Natural killer cell treated with Interleukin-12 subunit alpha and Interleukin-12 subunit beta and Interleukin-15 and Interleukin-18, amount 100 ng/mL, for 72 hours (primary cell): ENCODE measurements around the gene MEF2D. TPM values are rescaled to one million over a fixed set of nuclear protein-coding genes. Genes with fewer than 3 reads are reported as not detected.

Experiments
- ATAC-seq, 2 donors: fragments of 150-1000 bp; cut with Tn5 transposase in 1 of 2; sonication (Bioruptor Pico), chemical (Tn5 transposase) in 1 of 2; 2 replicates each; pipeline ENCODE4 v1.10.0; 2021
- DNase-seq: peaks from one replicate; pipeline ENCODE4 v3.0.0; 2022; ENCODE audit warnings: low spot score
- H3K27ac Mint-ChIP-seq, 2 donors: 1 replicate in 1 of 2; 2 replicates in 1 of 2; pipeline ENCODE4 v1.8.0; 2022; ENCODE audit warnings: mixed read lengths in 2 of 2, mild to moderate bottlenecking in 1 of 2, moderate library complexity in 1 of 2
- H3K27me3 Mint-ChIP-seq, 2 donors: 1 replicate in 1 of 2; 2 replicates in 1 of 2; pipeline ENCODE4 v1.8.0; 2022; ENCODE audit warnings: mixed read lengths in 2 of 2
- H3K36me3 Mint-ChIP-seq: one replicate; pipeline ENCODE4 v1.8.0; 2022; ENCODE audit warnings: mixed read lengths
- H3K4me1 Mint-ChIP-seq, 2 donors: 1 replicate in 1 of 2; 2 replicates in 1 of 2; pipeline ENCODE4 v1.8.0; 2022; ENCODE audit warnings: low read depth in 2 of 2, mixed read lengths in 2 of 2, mild to moderate bottlenecking in 1 of 2
- H3K4me3 Mint-ChIP-seq: one replicate; pipeline ENCODE4 v1.8.0; 2022; ENCODE audit warnings: mixed read lengths
- H3K9me3 Mint-ChIP-seq: 2 replicates; pipeline ENCODE4 v1.8.0; 2022; ENCODE audit warnings: mixed read lengths
- total RNA-seq, 2 donors: library from RNA; stranded (reverse); gene quantifications; one replicate each; pipeline ENCODE4 v1.2.3, GENCODE V29; 2022

MEF2D gene
- total RNA-seq, 2 donors from 2014 or later: 48.1 to 62.2 TPM

DNA sequence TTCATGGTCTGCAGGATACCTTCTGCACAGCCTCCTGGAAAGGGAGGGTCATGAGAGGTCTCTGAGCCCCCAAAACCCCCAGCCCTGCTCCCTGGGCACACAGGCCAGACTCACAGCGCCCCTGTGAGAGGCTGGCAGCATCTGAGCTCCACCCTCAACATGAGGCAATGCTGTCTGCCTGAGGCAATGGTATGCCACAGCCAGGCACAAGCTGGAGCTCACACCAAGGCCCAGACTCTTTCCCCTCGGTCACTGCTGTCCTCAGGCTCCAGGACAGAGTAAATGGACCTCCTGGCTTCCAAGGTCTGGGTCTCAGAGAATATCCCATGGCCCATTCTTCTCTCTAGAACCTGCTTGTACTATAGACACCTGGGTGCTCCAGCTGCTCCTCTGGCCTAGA, 17.2 kb downstream of the MEF2D start:
- H3K27me3 Mint-ChIP-seq: no peaks in the 10 kb centered on the region
- peak overlapping the region; percentile 58 to 75 for H3K27ac Mint-ChIP-seq
- H3K9me3 Mint-ChIP-seq: no peaks in the 10 kb centered on the region
- ATAC-seq (no peak), DNase-seq (no peak)
- H3K36me3 Mint-ChIP-seq: peaks cover 23% of the 10 kb centered on the region
- H3K4me3 Mint-ChIP-seq: no peak overlapping the region
- H3K4me1 Mint-ChIP-seq: peaks cover 49 to 61% of the 10 kb centered on the region in 2 donors

DNA sequence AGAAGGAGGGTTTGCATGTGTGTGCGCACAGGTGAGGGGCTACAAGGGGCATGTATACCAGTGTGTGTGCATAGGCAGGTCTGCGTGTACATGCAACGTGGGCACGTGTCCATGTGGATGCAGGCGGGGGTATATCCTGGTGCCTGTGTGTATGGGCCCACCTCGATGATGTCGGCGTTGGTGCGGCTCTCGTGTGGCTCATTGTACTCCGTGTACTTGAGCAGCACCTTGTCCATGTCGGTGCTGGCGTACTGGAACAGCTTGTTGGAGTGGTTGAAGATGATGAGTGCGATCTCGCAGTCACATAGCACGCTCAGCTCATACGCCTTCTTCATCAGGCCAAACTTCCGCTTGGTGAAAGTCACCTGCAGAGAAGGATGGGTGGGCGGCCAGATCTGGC, 18.3 kb downstream of the MEF2D start:
- peaks cover 38 to 54% of the 10 kb centered on the region in 2 donors for H3K4me1 Mint-ChIP-seq
- DNase-seq (no peak), ATAC-seq (no peak)
- H3K4me3 Mint-ChIP-seq: no peak overlapping the region
- peak overlapping the region; percentile 56 to 76 for H3K27ac Mint-ChIP-seq
- H3K36me3 Mint-ChIP-seq: peaks cover 27% of the 10 kb centered on the region
- H3K27me3 Mint-ChIP-seq: no peaks in the 10 kb centered on the region
- H3K9me3 Mint-ChIP-seq: no peaks in the 10 kb centered on the region

DNA sequence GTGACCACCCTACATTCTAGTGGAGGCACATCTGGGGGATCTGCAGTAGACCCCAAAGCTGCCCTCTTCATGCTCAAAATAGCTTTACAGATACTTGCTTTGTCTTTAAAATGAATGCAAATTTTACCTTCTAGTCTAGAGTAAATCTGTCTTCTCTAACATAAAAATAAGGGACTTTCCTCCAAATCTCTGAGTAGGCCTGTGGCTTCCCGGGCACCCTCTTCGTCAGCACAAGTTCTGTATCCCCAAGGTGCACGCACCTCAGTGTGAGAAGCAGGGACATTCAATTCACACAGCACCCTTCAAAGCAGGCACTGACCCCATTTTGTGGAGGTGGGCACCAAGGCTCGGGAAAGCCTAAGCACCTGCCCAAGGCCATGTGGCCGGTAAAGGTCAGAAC, 19.0 kb downstream of the MEF2D start:
- ATAC-seq (no peak), DNase-seq (no peak)
- Mint-ChIP-seq H3K27me3 (no peaks in the 10 kb centered on the region), H3K9me3 (no peaks in the 10 kb centered on the region), H3K27ac (peak overlapping the region; percentile 43 to 76), H3K4me3 (peak overlapping the region; percentile 18), H3K36me3 (peaks cover 28% of the 10 kb centered on the region), H3K4me1 (peaks cover 33 to 52% of the 10 kb centered on the region in 2 donors)

DNA sequence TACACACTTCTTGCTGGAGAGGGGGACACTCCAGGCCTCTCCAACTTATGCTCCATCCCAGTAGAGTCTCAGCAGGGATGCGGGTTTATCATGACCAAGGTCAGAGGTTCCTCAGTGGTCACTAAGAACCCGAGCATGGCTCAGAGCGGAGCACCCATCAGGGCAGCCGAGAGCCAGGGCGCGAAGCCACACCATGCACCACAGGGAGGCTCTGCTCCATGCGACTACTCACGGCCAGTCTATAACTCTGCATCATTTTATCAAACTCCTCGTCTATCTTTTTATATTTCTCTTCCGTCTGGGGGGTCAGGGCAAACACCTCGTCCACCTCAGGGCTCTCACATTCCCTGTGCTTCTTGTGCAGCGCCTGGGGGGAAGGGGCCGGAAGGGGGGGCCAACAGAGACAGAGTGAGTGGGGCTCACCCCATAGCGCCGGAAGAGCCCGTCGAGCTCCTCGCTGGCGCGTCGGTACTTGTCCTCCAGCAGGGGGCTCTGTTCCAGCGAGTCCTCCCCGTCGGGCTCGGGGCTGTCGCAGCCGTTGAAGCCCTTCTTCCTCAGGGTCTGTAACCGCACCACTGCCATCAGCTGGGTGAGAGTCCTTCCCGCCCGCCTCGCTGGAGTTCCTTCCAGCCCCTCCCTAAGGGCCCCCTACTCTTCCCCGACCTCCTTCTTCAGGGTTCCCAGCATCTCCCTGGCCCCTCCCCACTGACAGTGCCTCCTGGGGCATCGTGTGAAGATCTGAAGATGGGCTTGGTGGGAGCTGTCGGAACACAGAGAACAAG, 20.0 kb downstream of the MEF2D start:
- Mint-ChIP-seq H3K4me1 (peaks cover 34 to 47% of the 10 kb centered on the region in 2 donors), H3K27me3 (no peaks in the 10 kb centered on the region), H3K27ac (peak overlapping the region; percentile 43 to 76), H3K36me3 (peaks cover 28% of the 10 kb centered on the region), H3K9me3 (no peaks in the 10 kb centered on the region), H3K4me3 (peak overlapping the region; percentile 40)
- ATAC-seq (peak; percentile 83 to 85), DNase-seq (peak; percentile 83)

DNA sequence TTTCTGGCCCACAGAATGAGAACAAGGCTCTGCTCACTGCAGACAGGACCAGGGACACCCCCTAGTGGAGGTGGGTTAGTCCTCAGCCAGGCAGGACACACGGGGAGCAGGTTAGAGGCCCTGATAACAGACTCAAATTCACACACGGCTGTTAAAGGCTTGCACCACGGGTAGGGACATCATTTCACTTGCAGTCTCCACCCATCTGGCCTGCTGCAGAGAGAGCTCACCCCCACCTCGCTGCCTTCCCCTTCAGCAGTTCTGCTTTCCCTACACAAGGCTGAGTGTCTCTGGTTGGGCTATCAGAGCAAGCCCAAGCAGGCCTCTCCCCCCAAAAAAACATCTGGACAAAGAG, 20.6 kb downstream of the MEF2D start:
- Mint-ChIP-seq H3K27ac (peak overlapping the region; percentile 43 to 76), H3K4me3 (no peak overlapping the region), H3K4me1 (peaks cover 34 to 49% of the 10 kb centered on the region in 2 donors), H3K27me3 (no peaks in the 10 kb centered on the region), H3K36me3 (peaks cover 28% of the 10 kb centered on the region), H3K9me3 (no peaks in the 10 kb centered on the region)
- no peak for ATAC-seq
- no peak for DNase-seq

DNA sequence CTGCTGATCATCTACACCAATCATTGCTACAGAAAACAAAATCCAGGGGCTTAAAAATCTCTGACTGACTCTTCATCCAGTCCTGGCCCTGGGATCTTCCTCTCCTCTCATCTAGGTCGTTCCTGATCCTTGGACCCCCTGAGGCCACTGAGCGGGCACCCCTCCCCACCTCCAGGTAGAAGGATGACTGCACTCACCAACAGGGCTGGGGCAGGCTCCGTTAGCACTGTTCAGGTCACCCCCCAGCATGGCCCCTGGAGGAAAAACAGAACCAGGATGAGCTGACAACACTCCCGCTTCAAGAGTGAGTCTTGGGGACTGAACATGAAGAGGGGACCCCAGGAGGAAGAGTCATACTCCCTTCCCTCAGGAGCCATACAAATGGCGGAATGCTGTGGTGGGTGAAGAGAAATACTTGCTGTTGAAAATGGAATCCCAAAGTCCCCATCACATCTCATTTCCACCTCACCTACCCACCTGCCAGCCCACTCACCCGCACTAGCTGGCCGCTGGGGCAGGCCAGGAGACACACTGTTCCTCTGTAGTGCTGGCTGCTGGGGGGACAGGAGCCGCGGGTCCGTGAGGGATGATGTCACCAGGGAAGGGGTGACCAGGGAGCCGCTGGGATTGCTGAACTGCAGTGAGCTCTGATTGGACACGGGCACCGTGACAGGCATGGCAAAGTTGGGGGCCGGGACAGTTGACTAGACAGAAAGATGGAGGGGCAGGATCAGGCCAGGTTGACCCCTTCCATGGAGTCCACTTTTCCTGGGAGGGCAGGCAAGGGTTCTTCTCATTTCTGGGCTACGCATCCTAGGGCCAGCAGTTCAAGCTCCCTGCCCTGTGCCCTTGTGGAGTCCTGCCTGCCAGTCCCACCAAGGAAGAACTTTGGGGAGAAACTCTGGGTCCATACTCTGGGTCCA, 21.2 kb downstream of the MEF2D start:
- Mint-ChIP-seq H3K27ac (peak overlapping the region in 1 of 2 donors; percentile 43), H3K36me3 (peaks cover 28% of the 10 kb centered on the region), H3K4me3 (no peak overlapping the region), H3K4me1 (peaks cover 30 to 48% of the 10 kb centered on the region in 2 donors), H3K9me3 (no peaks in the 10 kb centered on the region), H3K27me3 (no peaks in the 10 kb centered on the region)
- no peak for DNase-seq
- no peak for ATAC-seq

DNA sequence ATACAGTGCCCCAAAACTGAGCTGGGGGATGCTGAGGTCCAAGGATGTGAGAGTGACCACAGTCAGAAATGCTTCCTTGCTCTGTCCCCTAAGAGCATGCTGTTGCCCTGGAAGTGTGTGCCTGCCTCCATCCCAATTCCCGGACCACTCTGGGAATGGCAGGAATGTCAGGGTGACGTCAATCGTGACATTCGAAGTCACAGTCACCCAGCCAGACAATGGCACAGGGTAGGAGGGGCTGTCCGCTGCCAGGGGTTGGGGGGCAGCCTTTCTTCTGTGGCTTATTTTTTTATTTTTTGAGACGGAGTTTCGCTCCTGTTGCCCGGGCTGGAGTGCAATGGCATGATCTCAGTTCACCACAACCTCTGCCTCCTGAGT, 22.3 kb downstream of the MEF2D start:
- H3K4me3 Mint-ChIP-seq: no peak overlapping the region
- peak overlapping the region; percentile 8 to 72 for H3K27ac Mint-ChIP-seq
- no peak for DNase-seq
- ATAC-seq: no peak
- no peaks in the 10 kb centered on the region for H3K27me3 Mint-ChIP-seq
- peaks cover 27 to 44% of the 10 kb centered on the region in 2 donors for H3K4me1 Mint-ChIP-seq
- H3K36me3 Mint-ChIP-seq: peaks cover 28% of the 10 kb centered on the region
- no peaks in the 10 kb centered on the region for H3K9me3 Mint-ChIP-seq

DNA sequence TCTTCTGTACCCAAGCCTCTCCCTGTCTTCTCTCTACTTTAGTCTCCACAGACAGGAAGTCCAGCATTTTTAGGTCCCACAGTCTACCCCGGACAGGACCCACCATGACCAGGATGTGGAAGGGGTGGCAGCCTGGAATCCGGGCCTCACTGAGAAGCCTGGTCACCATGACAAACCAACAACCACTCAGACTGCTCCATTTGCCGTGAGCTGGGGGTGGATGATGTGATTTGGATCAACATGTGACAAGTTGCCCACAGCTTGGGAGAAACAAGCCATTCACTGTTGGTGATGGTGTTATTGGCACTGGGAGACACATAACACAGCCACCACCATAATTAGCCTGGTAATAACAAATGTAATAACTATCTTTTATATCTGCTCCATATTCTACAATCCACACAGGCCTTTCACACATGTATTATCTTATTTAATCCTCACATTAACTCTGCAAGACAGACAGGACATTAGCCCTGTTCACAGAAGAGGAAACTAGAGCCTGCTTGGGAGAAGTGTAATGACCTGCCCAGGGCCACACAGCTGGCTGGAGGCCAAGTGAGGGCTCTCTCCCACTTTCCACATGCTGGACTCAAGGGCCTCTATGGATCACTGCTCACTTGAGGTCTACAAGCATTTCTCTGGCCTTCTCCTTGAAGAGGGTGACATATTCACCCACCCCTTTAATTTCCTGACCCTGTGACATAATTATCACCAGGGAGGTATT, 22.9 kb downstream of the MEF2D start:
- DNase-seq (no peak), ATAC-seq (no peak)
- no peaks in the 10 kb centered on the region for H3K27me3 Mint-ChIP-seq
- H3K27ac Mint-ChIP-seq: peak overlapping the region; percentile 8 to 72
- peaks cover 27 to 42% of the 10 kb centered on the region in 2 donors for H3K4me1 Mint-ChIP-seq
- no peaks in the 10 kb centered on the region for H3K9me3 Mint-ChIP-seq
- no peak overlapping the region for H3K4me3 Mint-ChIP-seq
- H3K36me3 Mint-ChIP-seq: peaks cover 28% of the 10 kb centered on the region

DNA sequence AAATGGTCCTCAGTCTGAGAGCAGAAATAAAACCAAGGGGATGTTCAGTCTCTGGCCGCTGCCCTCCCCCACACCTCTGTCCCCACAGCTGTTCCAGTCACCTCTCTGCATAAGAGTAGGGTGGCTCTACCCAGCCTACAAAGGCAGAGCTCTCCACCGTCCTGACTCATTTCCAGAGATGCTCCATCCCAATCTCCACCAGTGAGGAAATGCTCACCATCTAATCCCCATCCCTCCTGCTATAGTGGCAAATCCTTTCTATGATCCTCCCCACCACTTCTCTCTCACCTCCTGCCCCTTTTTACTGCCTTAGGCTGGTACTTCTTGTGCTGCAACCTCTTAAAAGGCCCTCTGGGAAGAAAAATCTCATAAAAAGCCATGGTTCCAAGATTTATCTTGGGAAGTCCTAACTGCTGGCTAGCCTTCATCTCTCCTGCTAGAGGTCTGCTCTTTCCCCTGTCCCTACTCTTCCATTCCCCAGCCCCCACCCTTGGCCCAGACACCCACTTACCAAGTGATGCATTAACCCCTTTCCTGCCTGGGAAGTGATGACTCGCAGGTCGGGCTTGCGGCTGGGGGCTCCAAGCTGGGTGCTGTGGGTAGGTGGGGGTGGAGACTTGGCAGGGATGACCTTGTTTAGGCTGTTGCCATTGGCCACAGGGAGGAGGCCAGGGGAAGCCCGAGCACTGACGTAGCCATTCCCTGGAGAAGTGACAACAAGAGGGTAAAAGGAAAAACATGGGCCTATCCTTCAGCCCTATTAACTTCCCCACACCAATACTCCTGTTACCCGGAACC, 23.9 kb downstream of the MEF2D start:
- Mint-ChIP-seq H3K4me1 (peaks cover 23 to 39% of the 10 kb centered on the region in 2 donors), H3K9me3 (no peaks in the 10 kb centered on the region), H3K27ac (peak overlapping the region in 1 of 2 donors; percentile 8), H3K27me3 (no peaks in the 10 kb centered on the region), H3K4me3 (no peak overlapping the region), H3K36me3 (peaks cover 24% of the 10 kb centered on the region)
- no peak for ATAC-seq
- DNase-seq: no peak

DNA sequence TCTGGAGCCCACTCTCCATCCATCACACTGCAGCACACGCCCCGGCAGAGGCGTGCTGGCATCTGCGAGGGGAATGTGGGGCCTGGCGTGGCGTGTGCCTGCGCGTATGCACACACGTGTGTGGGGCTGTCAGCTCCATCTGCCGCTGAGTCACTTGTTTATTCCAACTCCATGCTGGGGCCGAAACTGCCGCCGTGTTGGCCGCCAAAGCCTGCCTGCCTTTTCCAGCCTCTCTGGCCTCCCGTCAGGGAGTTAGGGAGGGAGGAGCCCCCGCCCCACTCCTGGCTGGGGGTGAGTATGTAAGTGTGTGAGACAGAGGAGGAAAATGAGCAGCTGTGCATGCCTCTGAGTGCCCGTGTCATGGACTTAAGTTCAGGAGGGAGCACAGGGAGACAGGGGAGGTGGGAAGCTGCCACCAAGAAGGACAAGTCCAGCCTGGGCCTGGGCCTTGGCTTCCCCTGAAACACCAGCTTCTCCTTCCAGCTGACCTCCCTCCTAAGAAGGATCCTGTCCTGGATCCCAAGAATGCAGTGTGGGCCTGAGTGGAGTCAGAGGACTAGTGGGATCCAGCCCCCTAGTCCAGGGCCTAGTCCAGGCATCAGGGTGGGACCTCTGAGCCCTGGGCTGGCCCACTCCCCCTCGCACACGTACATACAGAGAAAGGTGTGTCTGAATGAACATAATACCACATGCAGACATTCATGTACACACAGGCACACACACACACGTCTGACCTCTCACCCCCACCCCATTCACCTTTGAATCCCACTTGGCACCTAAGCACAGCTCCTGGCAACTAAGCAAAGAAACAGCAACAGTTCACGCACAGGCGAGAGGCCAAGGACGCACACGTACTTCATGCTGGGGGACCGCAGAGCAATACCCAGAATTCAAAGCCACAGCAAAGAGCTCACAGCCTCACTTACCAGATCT, 24.7 kb downstream of the MEF2D start:
- ATAC-seq: no peak
- Mint-ChIP-seq H3K36me3 (peaks cover 22% of the 10 kb centered on the region), H3K27me3 (no peaks in the 10 kb centered on the region), H3K4me1 (peaks cover 14 to 30% of the 10 kb centered on the region in 2 donors), H3K4me3 (no peak overlapping the region), H3K27ac (peak overlapping the region; percentile 5 to 8), H3K9me3 (no peaks in the 10 kb centered on the region)
- DNase-seq: no peak

DNA sequence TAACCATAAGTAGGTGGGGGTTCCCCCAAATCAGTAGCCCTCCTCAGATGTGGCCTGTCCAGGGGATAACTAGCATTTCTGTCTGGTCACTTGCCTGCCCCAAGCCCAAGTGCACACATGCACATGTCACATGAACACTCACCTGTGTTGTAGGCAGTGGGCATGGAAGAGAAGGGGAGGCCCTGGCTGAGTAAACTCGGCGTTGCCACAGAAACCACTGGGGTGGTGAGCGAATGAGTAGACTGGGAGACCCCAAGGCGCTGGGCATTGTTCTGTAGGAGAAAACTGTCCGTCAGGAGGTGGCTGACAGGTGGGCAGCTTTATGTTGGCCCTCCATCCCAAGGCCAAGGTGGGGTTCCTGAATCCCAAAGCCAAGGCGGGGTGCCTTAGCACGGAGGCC, 25.6 kb downstream of the MEF2D start:
- peak; percentile 10 for DNase-seq
- peaks cover 16% of the 10 kb centered on the region for H3K36me3 Mint-ChIP-seq
- no peaks in the 10 kb centered on the region for H3K9me3 Mint-ChIP-seq
- H3K27me3 Mint-ChIP-seq: no peaks in the 10 kb centered on the region
- peaks cover 8 to 23% of the 10 kb centered on the region in 2 donors for H3K4me1 Mint-ChIP-seq
- no peak overlapping the region for H3K4me3 Mint-ChIP-seq
- H3K27ac Mint-ChIP-seq: no peak overlapping the region
- ATAC-seq: peak in 1 of 2 donors; percentile 13
